Astrocyte (in vitro differentiated cells and primary cell): ENCODE data around the gene HSBP1. TPM values are rescaled to one million over a fixed set of nuclear protein-coding genes. Genes with fewer than 3 reads are reported as not detected.

Source experiments
- DNase-seq: peaks from one replicate; pipeline ENCODE4 v3.0.0-alpha.2; 2010; ENCODE audit warnings: low read depth
- FAIRE-seq: peaks from 2 replicates; lab custom pipeline; 2011; peaks lifted over from hg19 to GRCh38; lab: Jason Lieb, UNC
- H2AFZ ChIP-seq: 2 replicates; pipeline ENCODE4 v1.6.0; 2012; ENCODE audit warnings: low read depth, low read length, inconsistent platforms
- H3K27ac ChIP-seq: 2 replicates; pipeline ENCODE4 v1.5.1; 2011; ENCODE audit warnings: low read depth, low read length, inconsistent platforms
- H3K27me3 ChIP-seq: 2 replicates; pipeline ENCODE4 v1.6.0; 2011; ENCODE audit warnings: low read length, inconsistent platforms; ENCODE audit not compliant: insufficient read depth
- H3K36me3 ChIP-seq: 2 replicates; pipeline ENCODE4 v1.5.1; 2011; ENCODE audit warnings: low read length, inconsistent platforms; ENCODE audit not compliant: insufficient read depth
- H3K4me1 ChIP-seq: 2 replicates; pipeline ENCODE4 v1.5.1; 2011; ENCODE audit warnings: low read length, inconsistent platforms; ENCODE audit not compliant: insufficient read depth
- H3K4me2 ChIP-seq: 2 replicates; pipeline ENCODE4 v1.6.0; 2012; ENCODE audit warnings: low read length, inconsistent platforms
- H3K4me3 ChIP-seq: 2 replicates; pipeline ENCODE4 v1.5.1; 2011; ENCODE audit warnings: low read depth, mild to moderate bottlenecking, low read length, inconsistent platforms; ENCODE audit not compliant: insufficient read depth
- H3K79me2 ChIP-seq: 2 replicates; pipeline ENCODE4 v1.6.0; 2012; ENCODE audit warnings: mild to moderate bottlenecking, low read length, inconsistent platforms; ENCODE audit not compliant: insufficient read depth
- H3K9ac ChIP-seq: 2 replicates; pipeline ENCODE4 v1.6.0; 2012; ENCODE audit warnings: mild to moderate bottlenecking, low read length, inconsistent platforms
- H3K9me3 ChIP-seq: 2 replicates; pipeline ENCODE4 v1.5.1; 2012; ENCODE audit warnings: low read depth, mild to moderate bottlenecking, low read length, inconsistent platforms; ENCODE audit not compliant: insufficient read depth
- H4K20me1 ChIP-seq: 2 replicates; pipeline ENCODE4 v1.6.0; 2012; ENCODE audit warnings: low read length, inconsistent platforms; ENCODE audit not compliant: insufficient read depth
- H3K27ac Mint-ChIP-seq: one replicate; pipeline ENCODE4 v1.8.0; 2021; ENCODE audit warnings: mild to moderate bottlenecking, mixed read lengths; ENCODE audit not compliant: unreplicated experiment
- H3K27me3 Mint-ChIP-seq: one replicate; pipeline ENCODE4 v1.8.0; 2021; ENCODE audit warnings: low read depth, mixed read lengths; ENCODE audit not compliant: unreplicated experiment
- H3K36me3 Mint-ChIP-seq: one replicate; pipeline ENCODE4 v1.8.0; 2021; ENCODE audit warnings: low read depth, mixed read lengths; ENCODE audit not compliant: unreplicated experiment
- H3K4me1 Mint-ChIP-seq: one replicate; pipeline ENCODE4 v1.8.0; 2021; ENCODE audit warnings: low read depth, mixed read lengths; ENCODE audit not compliant: unreplicated experiment
- H3K4me3 Mint-ChIP-seq: one replicate; pipeline ENCODE4 v1.8.0; 2021; ENCODE audit warnings: mild to moderate bottlenecking, moderate library complexity, mixed read lengths; ENCODE audit not compliant: unreplicated experiment
- H3K9me3 Mint-ChIP-seq: one replicate; pipeline ENCODE4 v1.8.0; 2021; ENCODE audit warnings: mild to moderate bottlenecking, mixed read lengths; ENCODE audit not compliant: unreplicated experiment
- EZH2 ChIP-seq: IDR thresholded peaks from 2 replicates; pipeline ENCODE4 v1.6.1; 2012; ENCODE audit warnings: mild to moderate bottlenecking, low read length, inconsistent platforms; ENCODE audit not compliant: insufficient read depth
- total RNA-seq: library from RNA; stranded (reverse); gene quantifications from 2 replicates; pipeline ENCODE4 v1.2.1, GENCODE V29; 2021
- TF ChIP-seq, protein P1 (sequence below): IDR thresholded peaks from 2 replicates; pipeline ENCODE4 v1.5.1; 2011; ENCODE audit warnings: low read depth, mild to moderate bottlenecking, inconsistent platforms, low read length, moderate library complexity; ENCODE audit not compliant: insufficient read depth

HSBP1 gene
- total RNA-seq, 1 donor from 2014 or later, result 179 TPM

DNA sequence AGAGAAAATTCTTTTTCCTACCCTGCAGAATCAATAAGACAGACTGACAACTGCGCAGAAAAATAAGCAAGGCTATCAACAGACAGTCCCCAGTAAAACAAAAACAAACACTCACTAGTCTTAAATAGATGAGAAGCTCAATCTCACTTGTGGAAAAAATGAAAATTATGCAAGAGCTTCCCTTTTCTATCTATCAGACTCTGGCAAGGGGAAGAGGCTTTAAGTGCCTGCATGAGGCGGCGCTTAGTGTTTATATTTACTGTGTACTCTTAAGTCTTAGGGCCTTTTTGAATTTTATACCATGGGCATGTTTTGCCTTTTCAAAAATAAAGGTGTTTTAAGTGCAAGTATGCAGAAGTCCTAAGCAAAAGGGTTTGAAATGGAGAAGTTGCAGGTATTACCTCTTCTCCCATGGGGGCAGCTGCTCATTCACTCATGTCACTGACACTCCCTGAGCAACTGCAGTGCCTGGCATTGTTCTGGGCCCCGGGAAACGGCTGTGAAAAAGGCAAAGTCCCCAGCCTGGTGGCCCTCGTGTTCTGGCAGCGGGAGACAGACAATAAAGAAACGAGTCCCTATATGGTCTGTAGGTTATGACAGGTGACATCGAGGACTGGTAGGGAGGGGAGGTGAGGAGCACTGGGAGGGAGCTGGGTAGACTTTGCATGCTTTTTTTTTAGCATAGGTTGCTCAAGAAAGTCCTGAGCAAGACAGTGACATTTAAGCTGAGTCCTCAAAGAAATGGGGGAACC is 35.2 kb downstream of the HSBP1 start:
- TF ChIP-seq, protein P1, sequence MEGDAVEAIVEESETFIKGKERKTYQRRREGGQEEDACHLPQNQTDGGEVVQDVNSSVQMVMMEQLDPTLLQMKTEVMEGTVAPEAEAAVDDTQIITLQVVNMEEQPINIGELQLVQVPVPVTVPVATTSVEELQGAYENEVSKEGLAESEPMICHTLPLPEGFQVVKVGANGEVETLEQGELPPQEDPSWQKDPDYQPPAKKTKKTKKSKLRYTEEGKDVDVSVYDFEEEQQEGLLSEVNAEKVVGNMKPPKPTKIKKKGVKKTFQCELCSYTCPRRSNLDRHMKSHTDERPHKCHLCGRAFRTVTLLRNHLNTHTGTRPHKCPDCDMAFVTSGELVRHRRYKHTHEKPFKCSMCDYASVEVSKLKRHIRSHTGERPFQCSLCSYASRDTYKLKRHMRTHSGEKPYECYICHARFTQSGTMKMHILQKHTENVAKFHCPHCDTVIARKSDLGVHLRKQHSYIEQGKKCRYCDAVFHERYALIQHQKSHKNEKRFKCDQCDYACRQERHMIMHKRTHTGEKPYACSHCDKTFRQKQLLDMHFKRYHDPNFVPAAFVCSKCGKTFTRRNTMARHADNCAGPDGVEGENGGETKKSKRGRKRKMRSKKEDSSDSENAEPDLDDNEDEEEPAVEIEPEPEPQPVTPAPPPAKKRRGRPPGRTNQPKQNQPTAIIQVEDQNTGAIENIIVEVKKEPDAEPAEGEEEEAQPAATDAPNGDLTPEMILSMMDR, result no peak
- TF ChIP-seq EZH2, result no peak
- H3K27me3 ChIP-seq, result no peaks in the 10 kb centered on the region
- no peaks in the 10 kb centered on the region for H3K9me3 ChIP-seq
- Mint-ChIP-seq H3K27me3 (peaks cover 13% of the 10 kb centered on the region), H3K4me3 (no peak overlapping the region), H3K36me3 (no peaks in the 10 kb centered on the region), H3K4me1 (peaks cover 3% of the 10 kb centered on the region), H3K27ac (no peak overlapping the region), H3K9me3 (peaks cover 2% of the 10 kb centered on the region)
- no peak overlapping the region for H3K9ac ChIP-seq
- DNase-seq, result no peak
- no peaks in the 10 kb centered on the region for H3K4me1 ChIP-seq
- no peak overlapping the region for H3K4me3 ChIP-seq
- H3K79me2 ChIP-seq, result no peaks in the 10 kb centered on the region
- FAIRE-seq, result no peak
- H3K27ac ChIP-seq, result no peak overlapping the region
- no peaks in the 10 kb centered on the region for H3K36me3 ChIP-seq
- no peaks in the 10 kb centered on the region for H4K20me1 ChIP-seq
- H3K4me2 ChIP-seq, result no peak overlapping the region
- no peak overlapping the region for H2AFZ ChIP-seq

DNA sequence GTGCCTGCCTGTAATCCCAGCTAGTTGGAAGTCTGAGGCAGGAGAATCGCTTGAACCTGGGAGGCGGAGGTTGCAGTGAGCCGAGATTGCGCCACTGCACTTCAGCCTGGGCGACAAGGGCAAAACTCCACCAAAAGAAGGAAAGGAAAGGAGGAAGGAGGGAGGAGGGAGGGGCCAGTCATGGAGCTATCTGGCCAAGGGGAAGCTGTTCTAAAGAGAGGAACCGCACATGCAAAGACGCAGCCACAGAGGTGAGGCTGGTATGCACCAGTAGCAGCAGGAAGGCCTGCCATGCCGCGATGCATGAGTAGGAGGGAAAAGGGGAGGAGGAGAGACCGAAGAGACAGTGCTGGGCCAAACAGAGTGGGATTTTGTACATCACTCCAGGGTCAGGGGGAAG is 35.9 kb downstream of the HSBP1 start:
- peaks cover 2% of the 10 kb centered on the region for H3K9me3 Mint-ChIP-seq
- Histone ChIP-seq H3K27me3 (no peaks in the 10 kb centered on the region), H3K9ac (no peak overlapping the region), H3K9me3 (no peaks in the 10 kb centered on the region), H3K36me3 (no peaks in the 10 kb centered on the region), H3K4me2 (no peak overlapping the region), H4K20me1 (no peaks in the 10 kb centered on the region), H2AFZ (no peak overlapping the region), H3K27ac (no peak overlapping the region), H3K4me1 (no peaks in the 10 kb centered on the region), H3K4me3 (no peak overlapping the region), H3K79me2 (no peaks in the 10 kb centered on the region)
- H3K4me1 Mint-ChIP-seq, result peaks cover 3% of the 10 kb centered on the region
- no peaks in the 10 kb centered on the region for H3K36me3 Mint-ChIP-seq
- no peak for DNase-seq
- H3K4me3 Mint-ChIP-seq, result no peak overlapping the region
- no peak for FAIRE-seq
- TF ChIP-seq, protein P1, result no peak
- no peak for TF ChIP-seq EZH2
- H3K27ac Mint-ChIP-seq, result no peak overlapping the region
- peaks cover 10% of the 10 kb centered on the region for H3K27me3 Mint-ChIP-seq

DNA sequence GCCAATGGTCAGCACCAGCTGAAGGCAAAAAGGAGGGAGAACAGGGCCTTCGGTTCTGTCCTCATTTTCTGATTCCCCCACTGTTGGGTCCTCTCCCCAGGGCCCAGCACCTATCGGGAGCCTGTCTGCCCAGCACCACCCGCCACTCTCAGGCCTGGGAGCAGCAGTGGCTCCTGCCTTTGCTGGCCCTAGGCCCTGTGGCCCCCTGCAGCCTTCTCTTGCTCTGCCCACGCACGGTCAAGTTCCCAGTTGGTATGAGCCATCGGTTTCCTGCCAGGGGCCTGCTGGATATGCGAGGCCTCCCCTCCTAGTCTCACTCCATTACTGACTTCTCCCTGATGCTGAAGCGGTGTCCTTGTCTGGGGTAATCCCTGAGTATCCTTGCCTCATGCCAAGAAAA is 37.5 kb downstream of the HSBP1 start:
- no peak for DNase-seq
- Histone ChIP-seq H3K27me3 (no peaks in the 10 kb centered on the region), H3K36me3 (no peaks in the 10 kb centered on the region), H4K20me1 (no peaks in the 10 kb centered on the region), H2AFZ (no peak overlapping the region), H3K9ac (no peak overlapping the region), H3K27ac (no peak overlapping the region), H3K4me2 (no peak overlapping the region), H3K9me3 (no peaks in the 10 kb centered on the region), H3K4me3 (no peak overlapping the region), H3K79me2 (no peaks in the 10 kb centered on the region), H3K4me1 (no peaks in the 10 kb centered on the region)
- Mint-ChIP-seq H3K36me3 (no peaks in the 10 kb centered on the region), H3K27me3 (peaks cover 10% of the 10 kb centered on the region), H3K9me3 (peaks cover 2% of the 10 kb centered on the region), H3K4me3 (no peak overlapping the region), H3K27ac (no peak overlapping the region), H3K4me1 (peaks cover 3% of the 10 kb centered on the region)
- no peak for FAIRE-seq
- no peak for TF ChIP-seq EZH2
- TF ChIP-seq, protein P1, result no peak
